ENCODE measurements around the gene ZFP2.

DNA sequence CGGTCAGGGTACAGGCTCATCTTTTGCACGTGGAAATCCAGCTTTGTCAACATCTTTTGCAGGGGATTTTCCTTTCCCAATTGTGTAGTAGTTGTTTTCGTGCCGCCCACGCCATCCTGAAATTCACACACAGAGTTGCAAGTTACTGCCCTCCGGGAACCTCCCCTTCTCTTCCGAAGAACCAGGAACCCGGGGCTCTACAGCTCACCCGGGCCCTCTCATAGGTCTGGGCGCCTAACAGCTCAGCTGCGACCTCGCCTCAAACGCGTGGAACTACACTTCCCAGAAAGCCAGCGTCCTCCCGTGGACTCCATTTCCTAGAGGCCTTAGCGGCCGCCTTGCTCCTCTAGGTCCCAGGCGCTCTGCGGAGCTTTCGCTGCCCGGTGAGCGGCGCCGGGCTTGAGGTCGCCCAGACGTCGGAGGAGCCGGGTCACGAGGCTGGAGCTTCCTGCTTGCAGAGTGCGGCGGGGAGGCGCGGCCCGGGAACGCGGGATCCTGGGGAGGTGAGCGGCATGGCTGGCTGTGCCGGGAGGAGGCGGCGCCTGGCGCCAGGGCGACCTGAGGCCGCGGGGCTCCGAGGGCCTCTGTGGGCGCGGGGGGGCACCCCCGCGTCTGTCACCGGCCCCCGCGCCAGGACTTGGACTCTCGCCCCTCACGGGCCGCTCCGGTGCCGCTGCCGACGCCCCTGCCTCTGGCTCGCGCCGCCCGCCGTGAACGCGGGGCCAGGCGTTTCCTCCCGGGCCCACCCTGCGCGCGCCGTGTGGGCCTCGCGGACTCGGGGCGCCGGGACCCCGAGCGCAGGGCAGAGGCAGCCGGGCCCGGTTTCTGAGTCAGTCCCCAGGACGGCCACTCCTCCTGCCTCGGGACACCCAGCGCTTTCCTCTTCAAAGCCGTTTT lies 35.8 kb upstream of the ZFP2 start, which contains the start of gene ZNF354B:
- TF ChIP-seq, protein P1, sequence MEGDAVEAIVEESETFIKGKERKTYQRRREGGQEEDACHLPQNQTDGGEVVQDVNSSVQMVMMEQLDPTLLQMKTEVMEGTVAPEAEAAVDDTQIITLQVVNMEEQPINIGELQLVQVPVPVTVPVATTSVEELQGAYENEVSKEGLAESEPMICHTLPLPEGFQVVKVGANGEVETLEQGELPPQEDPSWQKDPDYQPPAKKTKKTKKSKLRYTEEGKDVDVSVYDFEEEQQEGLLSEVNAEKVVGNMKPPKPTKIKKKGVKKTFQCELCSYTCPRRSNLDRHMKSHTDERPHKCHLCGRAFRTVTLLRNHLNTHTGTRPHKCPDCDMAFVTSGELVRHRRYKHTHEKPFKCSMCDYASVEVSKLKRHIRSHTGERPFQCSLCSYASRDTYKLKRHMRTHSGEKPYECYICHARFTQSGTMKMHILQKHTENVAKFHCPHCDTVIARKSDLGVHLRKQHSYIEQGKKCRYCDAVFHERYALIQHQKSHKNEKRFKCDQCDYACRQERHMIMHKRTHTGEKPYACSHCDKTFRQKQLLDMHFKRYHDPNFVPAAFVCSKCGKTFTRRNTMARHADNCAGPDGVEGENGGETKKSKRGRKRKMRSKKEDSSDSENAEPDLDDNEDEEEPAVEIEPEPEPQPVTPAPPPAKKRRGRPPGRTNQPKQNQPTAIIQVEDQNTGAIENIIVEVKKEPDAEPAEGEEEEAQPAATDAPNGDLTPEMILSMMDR (IDR thresholded peaks at IDR 0.05; ENCODE audit: extremely low read depth in 1 of 2, insufficient read depth in 1 of 2, low read depth in 1 of 2, low read length in 2 of 2): no peak
- TF ChIP-seq, protein P2, sequence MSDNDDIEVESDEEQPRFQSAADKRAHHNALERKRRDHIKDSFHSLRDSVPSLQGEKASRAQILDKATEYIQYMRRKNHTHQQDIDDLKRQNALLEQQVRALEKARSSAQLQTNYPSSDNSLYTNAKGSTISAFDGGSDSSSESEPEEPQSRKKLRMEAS (IDR thresholded peaks at IDR 0.05; ENCODE audit: insufficient read depth, insufficient read length): peak; percentile 27
- TF ChIP-seq POLR2A (IDR thresholded peaks at IDR 0.05; ENCODE audit: low read depth, low read length) (peak; percentile 63), POLR2AphosphoS5 (IDR thresholded peaks at IDR 0.05; ENCODE audit: insufficient read depth, low read depth, low read length) (peak; percentile 60), EZH2 (IDR thresholded peaks at IDR 0.05; ENCODE audit: borderline replicate concordance, low read depth, low read length, severe bottlenecking) (no peak), FOS (IDR thresholded peaks at IDR 0.05; ENCODE audit: borderline replicate concordance, insufficient read depth, low read length) (no peak), MYC (IDR thresholded peaks at IDR 0.05; ENCODE audit: low read depth, low read length) (no peak), GATA2 (IDR thresholded peaks at IDR 0.05; ENCODE audit: insufficient read depth, insufficient read length, low read depth, low read length) (no peak)
